Lower lobe of right lung (tissue), 2 donors: ENCODE results near the gene DLGAP1. TPM values are rescaled to one million over a fixed set of nuclear protein-coding genes. Genes with fewer than 3 reads are reported as not detected.

Experiments used
- ATAC-seq, 2 donors: fragments of 200-7000 bp; cut with Tn5 transposase; one replicate each; pipeline ENCODE4 v1.9.1; 2020 to 2022; ENCODE audit warnings: mild to moderate bottlenecking in 2 of 2, moderate library complexity in 2 of 2
- DNase-seq: peaks from one replicate; pipeline ENCODE4 v3.0.0-alpha.2; 2020
- H3K27ac ChIP-seq: fragments of 200-600 bp; one replicate; pipeline ENCODE4 v1.8.0; 2022
- H3K27me3 ChIP-seq: fragments of 200-600 bp; one replicate; pipeline ENCODE4 v1.8.0; 2022; ENCODE audit warnings: low read depth
- H3K36me3 ChIP-seq: fragments of 200-600 bp; one replicate; pipeline ENCODE4 v1.8.0; 2022; ENCODE audit warnings: mild to moderate bottlenecking
- H3K4me1 ChIP-seq: fragments of 200-600 bp; one replicate; pipeline ENCODE4 v1.8.0; 2022
- H3K4me3 ChIP-seq: fragments of 200-600 bp; one replicate; pipeline ENCODE4 v1.8.0; 2022; ENCODE audit warnings: mild to moderate bottlenecking
- H3K9me3 ChIP-seq: fragments of 200-600 bp; one replicate; pipeline ENCODE4 v1.8.0; 2022
- CTCF ChIP-seq: fragments of 200-600 bp; IDR thresholded peaks from one replicate; pipeline ENCODE4 v1.8.0; 2022; ENCODE audit warnings: antibody characterized with exemption, mild to moderate bottlenecking
- intact Hi-C: fragments of 100-400 bp; cut with DNase I; formaldehyde crosslinking; loops from one replicate; pipeline ENCODE4 v1.11.0; 2022
- total RNA-seq: library from RNA; stranded (reverse); fragmentation: NEBNext Ultra II Directional; extraction: Animal tissue kit (Norgen Biotek cat#: 25700); gene quantifications from one replicate; pipeline ENCODE4 v1.2.1, GENCODE V29; 2021
- donor health status: DM: no; HTN: yes; CAD: no; lungs with severe emphysema.

Gene DLGAP1
- total RNA-seq, 1 donor from 2014 or later = 3.8 TPM

- Histone ChIP-seq H3K4me3 (no peak overlapping the region), H3K36me3 (no peaks in the 10 kb centered on the region), H3K27me3 (no peaks in the 10 kb centered on the region), H3K27ac (no peak overlapping the region), H3K4me1 (no peaks in the 10 kb centered on the region), H3K9me3 (no peaks in the 10 kb centered on the region)
- TF ChIP-seq CTCF = no peak
- DNase-seq = no peak
- ATAC-seq = no peak
- intact Hi-C loops = no loop called here
Measured at GRCh38 chr18:4020026-4020425, 435.1 kb downstream of the DLGAP1 start.

DNA sequence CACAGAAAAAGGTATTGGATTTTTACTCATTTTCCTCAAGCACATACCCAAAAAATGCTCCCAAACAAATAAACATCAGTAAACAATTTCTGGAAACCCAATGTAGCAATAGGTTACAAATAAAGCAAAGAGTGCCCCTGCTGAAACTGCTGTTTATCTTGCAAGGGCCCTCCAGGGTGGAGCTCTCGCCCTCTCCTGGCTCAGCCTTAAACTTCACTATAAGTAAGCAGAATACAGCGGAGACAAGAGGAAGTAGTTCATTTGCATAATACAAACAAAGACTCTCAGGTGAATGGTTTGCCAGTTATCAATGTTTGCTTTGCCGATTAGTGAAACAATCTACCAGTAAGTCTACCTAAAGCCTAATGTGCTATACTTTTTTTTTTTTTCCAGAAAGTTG is 437.6 kb downstream of the DLGAP1 start:
- no peaks in the 10 kb centered on the region for H3K36me3 ChIP-seq
- DNase-seq (no peak), ATAC-seq (no peak)
- no peak overlapping the region for H3K27ac ChIP-seq
- intact Hi-C loops = no loop called here
- H3K9me3 ChIP-seq = no peaks in the 10 kb centered on the region
- H3K4me1 ChIP-seq = no peaks in the 10 kb centered on the region
- H3K27me3 ChIP-seq = no peaks in the 10 kb centered on the region
- no peak overlapping the region for H3K4me3 ChIP-seq
- no peak for TF ChIP-seq CTCF

GRCh38 chr18:4016391-4017049 is 438.6 kb downstream of the DLGAP1 start:
- Histone ChIP-seq H3K4me1 (no peaks in the 10 kb centered on the region), H3K36me3 (no peaks in the 10 kb centered on the region), H3K9me3 (no peaks in the 10 kb centered on the region), H3K27ac (no peak overlapping the region), H3K27me3 (no peaks in the 10 kb centered on the region), H3K4me3 (no peak overlapping the region)
- ATAC-seq = no peak
- TF ChIP-seq CTCF = no peak
- intact Hi-C loops = no loop called here
- no peak for DNase-seq

DNA sequence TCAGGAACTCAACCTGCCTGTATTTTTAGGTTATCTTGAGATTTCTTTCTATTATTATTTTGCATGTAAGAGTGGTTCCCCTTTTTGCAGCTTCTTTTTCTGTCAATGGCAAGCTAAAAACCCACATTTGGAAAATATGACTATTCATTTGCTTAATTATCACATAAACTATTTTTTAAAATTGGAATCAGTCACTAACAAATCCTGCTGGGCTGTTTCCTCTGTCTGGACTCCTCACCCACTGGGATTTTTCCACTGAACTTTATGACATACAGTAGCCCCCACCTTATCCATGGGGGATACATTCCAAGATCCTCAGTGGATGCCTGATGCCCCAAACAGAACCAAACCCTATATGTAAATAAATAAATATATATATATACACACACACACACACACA is 447.3 kb downstream of the DLGAP1 start:
- no peak for DNase-seq
- ATAC-seq = no peak
- Histone ChIP-seq H3K36me3 (no peaks in the 10 kb centered on the region), H3K27me3 (no peaks in the 10 kb centered on the region), H3K9me3 (no peaks in the 10 kb centered on the region), H3K27ac (no peak overlapping the region), H3K4me1 (no peaks in the 10 kb centered on the region), H3K4me3 (no peak overlapping the region)
- no peak for TF ChIP-seq CTCF
- intact Hi-C loops = no loop called here

- Histone ChIP-seq H3K4me1 (no peaks in the 10 kb centered on the region), H3K4me3 (no peak overlapping the region), H3K36me3 (no peaks in the 10 kb centered on the region), H3K27me3 (peaks cover 5% of the 10 kb centered on the region), H3K27ac (no peak overlapping the region), H3K9me3 (no peaks in the 10 kb centered on the region)
- no peak for TF ChIP-seq CTCF
- ATAC-seq (no peak), DNase-seq (no peak)
- intact Hi-C loops = no loop called here
Measured at GRCh38 chr18:4004183-4004829, 450.8 kb downstream of the DLGAP1 start.
